Renal cortex interstitium (tissue), 11 donors: Measurements from ENCODE around the gene ZNF521. TPM values are rescaled to one million over a fixed set of nuclear protein-coding genes. Genes with fewer than 3 reads are reported as not detected.

ENCODE experiments used
- DNase-seq, 11 donors: peaks; one replicate each; pipeline ENCODE4 v3.0.0-alpha.2; 2013; ENCODE audit warnings: low read depth in 9 of 11, low spot score in 4 of 11; ENCODE audit errors: extremely low read depth in 1 of 11
- polyA plus RNA-seq, 3 donors: library from polyadenylated mRNA; unstranded; fragments of 120-200 nt; gene quantifications; one replicate each; pipeline ENCODE4 v1.2.1, GENCODE V29; 2013; ENCODE audit not compliant: insufficient read length in 3 of 3

Gene ZNF521
- polyA plus RNA-seq, 3 donors: 35.1 to 44.2 (median 39.0) TPM

- no peak for DNase-seq
Measured at GRCh38 chr18:25153426-25153825, 198.5 kb downstream of the ZNF521 start.

GRCh38 chr18:25147877-25148488, 204.0 kb downstream of the ZNF521 start:
- DNase-seq: no peak

GRCh38 chr18:25146512-25146910, 205.5 kb downstream of the ZNF521 start:
- no peak for DNase-seq

- no peak for DNase-seq
Measured at GRCh38 chr18:25145731-25146511, 206.0 kb downstream of the ZNF521 start.

GRCh38 chr18:25144820-25145219, 207.1 kb downstream of the ZNF521 start:
- DNase-seq: no peak

- no peak for DNase-seq
Measured at GRCh38 chr18:25141886-25142285, 210.1 kb downstream of the ZNF521 start.

GRCh38 chr18:25141399-25141798, 210.6 kb downstream of the ZNF521 start:
- no peak for DNase-seq

GRCh38 chr18:25140962-25141308, 211.0 kb downstream of the ZNF521 start:
- DNase-seq: no peak

GRCh38 chr18:25140124-25140961, 211.6 kb downstream of the ZNF521 start:
- DNase-seq: no peak

GRCh38 chr18:25137197-25137472, 214.8 kb downstream of the ZNF521 start:
- no peak for DNase-seq

GRCh38 chr18:25136416-25137196, 215.4 kb downstream of the ZNF521 start:
- DNase-seq: no peak

- no peak for DNase-seq
Measured at GRCh38 chr18:25134861-25135260, 217.1 kb downstream of the ZNF521 start.

GRCh38 chr18:25133879-25134278, 218.1 kb downstream of the ZNF521 start:
- DNase-seq: no peak

GRCh38 chr18:25132786-25133496, 219.0 kb downstream of the ZNF521 start:
- DNase-seq: no peak

- DNase-seq: no peak
Measured at GRCh38 chr18:25126751-25127150, 225.2 kb downstream of the ZNF521 start.

- no peak for DNase-seq
Measured at GRCh38 chr18:25125680-25126079, 226.3 kb downstream of the ZNF521 start.

GRCh38 chr18:25123438-25124232, 228.3 kb downstream of the ZNF521 start:
- DNase-seq: no peak

- no peak for DNase-seq
Measured at GRCh38 chr18:25121442-25121841, 230.5 kb downstream of the ZNF521 start.
